ENCODE results near the gene HOXB7.

HOXB7 gene

GRCh38 chr17:48636177-48637018, 25.6 kb upstream of the HOXB7 start:
- DNase-seq = peak; percentile 70

GRCh38 chr17:48634493-48635208, 23.8 kb upstream of the HOXB7 start:
- DNase-seq = no peak

GRCh38 chr17:48633266-48633677, 22.5 kb upstream of the HOXB7 start:
- no peak for DNase-seq

GRCh38 chr17:48632579-48633265, 21.9 kb upstream of the HOXB7 start:
- DNase-seq = no peak

GRCh38 chr17:48631693-48632578, 21.1 kb upstream of the HOXB7 start:
- no peak for DNase-seq

- no peak for DNase-seq
Observed at GRCh38 chr17:48630925-48631692, 20.3 kb upstream of the HOXB7 start.

- DNase-seq = no peak
Observed at GRCh38 chr17:48630009-48630924, 19.4 kb upstream of the HOXB7 start.

GRCh38 chr17:48629411-48629759, 18.6 kb upstream of the HOXB7 start:
- no peak for DNase-seq

- peak; percentile 57 for DNase-seq
Observed at GRCh38 chr17:48628649-48629410, 18.0 kb upstream of the HOXB7 start.

GRCh38 chr17:48627623-48628521, 17.1 kb upstream of the HOXB7 start:
- DNase-seq = no peak

- no peak for DNase-seq
Observed at GRCh38 chr17:48627118-48627597, 16.3 kb upstream of the HOXB7 start.

GRCh38 chr17:48626245-48627117, 15.7 kb upstream of the HOXB7 start, which contains the start of gene HOXB9:
TSS of gene HOXB9 (minus strand) at chr17:48626358. CDS start at chr17:48626269, 89 bp downstream.
- DNase-seq = no peak

- DNase-seq = no peak
Observed at GRCh38 chr17:48625495-48626244, 14.9 kb upstream of the HOXB7 start.

- DNase-seq = no peak
Observed at GRCh38 chr17:48624544-48625494, 14.0 kb upstream of the HOXB7 start.

GRCh38 chr17:48624118-48624517, 13.3 kb upstream of the HOXB7 start:
- no peak for DNase-seq

GRCh38 chr17:48623583-48623982, 12.8 kb upstream of the HOXB7 start:
- DNase-seq = no peak

All from MV-4-11 (cell line).